Measurements from ENCODE around the gene LIX1L.
A peak's percentile ranks its signal among the peaks of the same experiment; 100 is the strongest.

LIX1L gene

GRCh38 chr1:145972580-145972979 is 14.8 kb upstream of the LIX1L start:
- DNase-seq (ENCODE audit: low read depth): no peak
- TF ChIP-seq, protein P1, sequence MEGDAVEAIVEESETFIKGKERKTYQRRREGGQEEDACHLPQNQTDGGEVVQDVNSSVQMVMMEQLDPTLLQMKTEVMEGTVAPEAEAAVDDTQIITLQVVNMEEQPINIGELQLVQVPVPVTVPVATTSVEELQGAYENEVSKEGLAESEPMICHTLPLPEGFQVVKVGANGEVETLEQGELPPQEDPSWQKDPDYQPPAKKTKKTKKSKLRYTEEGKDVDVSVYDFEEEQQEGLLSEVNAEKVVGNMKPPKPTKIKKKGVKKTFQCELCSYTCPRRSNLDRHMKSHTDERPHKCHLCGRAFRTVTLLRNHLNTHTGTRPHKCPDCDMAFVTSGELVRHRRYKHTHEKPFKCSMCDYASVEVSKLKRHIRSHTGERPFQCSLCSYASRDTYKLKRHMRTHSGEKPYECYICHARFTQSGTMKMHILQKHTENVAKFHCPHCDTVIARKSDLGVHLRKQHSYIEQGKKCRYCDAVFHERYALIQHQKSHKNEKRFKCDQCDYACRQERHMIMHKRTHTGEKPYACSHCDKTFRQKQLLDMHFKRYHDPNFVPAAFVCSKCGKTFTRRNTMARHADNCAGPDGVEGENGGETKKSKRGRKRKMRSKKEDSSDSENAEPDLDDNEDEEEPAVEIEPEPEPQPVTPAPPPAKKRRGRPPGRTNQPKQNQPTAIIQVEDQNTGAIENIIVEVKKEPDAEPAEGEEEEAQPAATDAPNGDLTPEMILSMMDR (IDR thresholded peaks at IDR 0.05; ENCODE audit: insufficient read depth, low read depth, low read length, missing control alignments): no peak
- H3K4me3 ChIP-seq (ENCODE audit: low read length): no peak overlapping the region

DNA sequence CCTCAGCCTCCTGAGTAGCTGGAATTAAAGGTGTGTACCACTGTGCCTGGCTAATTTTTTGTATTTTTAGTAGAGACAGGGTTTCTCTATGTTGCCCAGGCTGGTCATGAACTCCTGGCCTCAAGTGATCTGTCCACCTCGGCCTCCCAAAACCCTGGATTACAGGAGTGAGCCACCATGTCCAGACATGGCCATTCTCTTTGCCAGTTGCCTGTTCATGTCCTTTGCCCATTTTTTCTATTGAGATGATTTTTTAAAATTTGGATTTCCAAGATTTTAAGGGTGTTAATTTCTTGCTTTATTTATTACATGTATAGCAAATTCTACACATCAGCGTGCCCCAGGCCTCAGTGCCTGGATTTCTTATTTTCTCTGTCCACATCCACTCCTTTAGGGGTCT is 9.5 kb upstream of the LIX1L start:
- DNase-seq (ENCODE audit: low read depth): no peak
- TF ChIP-seq, protein P1 (IDR thresholded peaks at IDR 0.05; ENCODE audit: insufficient read depth, low read depth, low read length, missing control alignments): no peak
- no peak overlapping the region for H3K4me3 ChIP-seq (ENCODE audit: low read length)

- DNase-seq (ENCODE audit: low read depth): no peak
Measured at GRCh38 chr1:145965119-145965744, 7.4 kb upstream of the LIX1L start.

GRCh38 chr1:145964328-145965118 is 6.7 kb upstream of the LIX1L start, which contains the start of the genes ANKRD34A and POLR3GL:
ANKRD34A (minus strand) TSS chr1:145964575; CDS start chr1:145961759, 2,816 bp downstream.
POLR3GL (plus strand) TSS chr1:145964690; CDS start chr1:145974866, 10,176 bp downstream.
- DNase-seq (ENCODE audit: low read depth): peak; percentile 96
- TF ChIP-seq, protein P1 (IDR thresholded peaks at IDR 0.05; ENCODE audit: insufficient read depth, low read depth, low read length, missing control alignments): no peak

More at GRCh38 chr1:145965119-145965744, 7.4 kb upstream of the LIX1L start:
- H3K4me3 ChIP-seq (ENCODE audit: low read length): peak overlapping the region; percentile 73
- TF ChIP-seq, protein P1 (IDR thresholded peaks at IDR 0.05; ENCODE audit: insufficient read depth, low read depth, low read length, missing control alignments): no peak

DNA sequence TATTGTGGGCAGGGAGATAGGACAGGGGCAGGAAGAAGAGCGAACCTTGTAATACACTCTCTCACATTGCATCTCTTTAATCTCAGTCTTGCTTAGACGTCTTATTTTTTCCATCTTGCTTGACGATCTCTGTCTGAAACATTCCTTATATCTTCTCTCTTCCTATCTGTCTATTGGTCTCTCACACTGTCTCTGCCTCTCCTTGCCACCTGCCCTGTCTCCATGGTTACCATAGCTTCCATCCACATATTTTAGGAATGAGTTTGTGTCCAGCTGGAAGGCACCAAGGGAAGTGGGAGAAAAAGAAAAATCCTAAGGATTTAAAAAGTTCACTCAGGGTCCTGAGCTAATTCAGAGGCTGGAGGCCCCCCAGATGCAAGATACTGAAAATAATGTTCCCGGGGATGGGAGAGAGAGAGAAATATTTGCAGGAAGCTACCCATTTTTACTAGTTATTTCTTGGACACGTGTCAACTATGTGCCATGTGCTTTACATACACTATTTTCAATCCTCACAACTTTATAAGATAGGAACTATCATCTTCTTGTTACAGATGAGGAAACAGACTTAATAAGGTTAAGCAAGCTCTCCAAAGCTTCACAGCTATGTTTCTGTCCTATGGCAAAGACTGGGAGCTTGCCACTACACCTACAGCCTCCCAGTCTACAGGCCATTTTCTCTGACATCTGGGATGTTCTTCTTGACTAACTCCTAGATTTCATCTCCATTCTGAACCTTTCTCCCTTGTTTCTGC is 5.6 kb upstream of the LIX1L start:
- H3K4me3 ChIP-seq (ENCODE audit: low read length): peak overlapping the region; percentile 73
- peak; percentile 61 for DNase-seq (ENCODE audit: low read depth)
- TF ChIP-seq, protein P1 (IDR thresholded peaks at IDR 0.05; ENCODE audit: insufficient read depth, low read depth, low read length, missing control alignments): no peak

More at GRCh38 chr1:145964328-145965118, 6.7 kb upstream of the LIX1L start, which contains the start of the genes ANKRD34A and POLR3GL:
- peak within 1 kb of the TSS; percentile 73 for H3K4me3 ChIP-seq (ENCODE audit: low read length)

DNA sequence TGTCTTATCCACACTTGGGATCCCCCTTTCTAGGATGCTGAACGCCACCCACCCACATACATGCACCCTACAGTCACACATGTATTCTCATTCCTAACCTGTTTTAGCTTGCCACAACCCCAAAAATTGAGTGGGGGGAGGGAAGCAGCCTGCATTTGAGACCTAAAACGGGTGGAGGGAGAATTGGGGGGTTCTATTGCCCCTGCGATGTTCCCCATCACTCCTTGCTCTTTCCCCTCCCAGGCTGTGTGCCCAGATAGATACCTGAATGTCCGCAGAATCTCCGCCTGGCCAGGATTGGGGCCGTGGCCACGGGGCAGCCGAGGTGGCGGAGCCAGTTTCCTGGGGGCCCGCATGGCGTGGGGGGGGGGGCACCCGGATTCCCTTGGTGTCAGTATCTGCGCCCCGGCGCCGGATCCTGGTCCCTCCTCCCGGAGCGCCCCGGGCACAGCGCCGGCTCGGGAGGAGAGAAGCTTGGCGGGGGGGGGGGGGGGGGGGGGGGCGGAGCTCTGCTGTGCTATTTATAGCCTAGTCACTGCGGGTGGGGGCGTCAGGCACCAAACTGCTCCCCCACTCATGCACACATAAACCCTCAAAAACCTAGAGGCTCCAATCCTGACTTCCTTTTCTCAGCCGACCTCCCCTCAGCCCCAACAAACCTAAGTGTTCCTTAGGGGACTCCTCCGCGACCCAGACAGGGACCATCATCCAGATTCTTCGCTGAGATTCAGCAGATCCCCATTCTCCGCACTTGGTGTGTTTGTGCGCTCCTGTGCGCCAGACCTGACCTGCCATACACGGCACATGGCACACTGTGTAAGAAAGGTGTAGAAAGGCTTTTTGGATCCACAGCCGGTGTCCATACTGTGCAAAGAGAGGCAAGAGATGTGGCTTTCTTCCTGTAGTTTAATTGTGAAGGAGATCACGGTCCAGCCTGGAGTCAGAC is 4.6 kb upstream of the LIX1L start:
- peak; percentile 13 for DNase-seq (ENCODE audit: low read depth)
- peak overlapping the region; percentile 52 for H3K4me3 ChIP-seq (ENCODE audit: low read length)
- TF ChIP-seq, protein P1 (IDR thresholded peaks at IDR 0.05; ENCODE audit: insufficient read depth, low read depth, low read length, missing control alignments): no peak

All from epithelial cell of esophagus (primary cell).